GM21825 (cell line): ENCODE measurements around the gene SEC31A.
"Not testable (repeated sequence)": the region's sequence is repeated elsewhere in the genome, so short reads cannot be mapped to it uniquely, and the experiment has no call there.

Source experiments
- ATAC-seq: cut with Tn5 transposase; IDR thresholded peaks from one replicate; pipeline ENCODE4 v1.9.1; 2021; ENCODE audit warnings: mild to moderate bottlenecking, moderate library complexity; ENCODE audit not compliant: unreplicated experiment

Gene SEC31A, protein sequence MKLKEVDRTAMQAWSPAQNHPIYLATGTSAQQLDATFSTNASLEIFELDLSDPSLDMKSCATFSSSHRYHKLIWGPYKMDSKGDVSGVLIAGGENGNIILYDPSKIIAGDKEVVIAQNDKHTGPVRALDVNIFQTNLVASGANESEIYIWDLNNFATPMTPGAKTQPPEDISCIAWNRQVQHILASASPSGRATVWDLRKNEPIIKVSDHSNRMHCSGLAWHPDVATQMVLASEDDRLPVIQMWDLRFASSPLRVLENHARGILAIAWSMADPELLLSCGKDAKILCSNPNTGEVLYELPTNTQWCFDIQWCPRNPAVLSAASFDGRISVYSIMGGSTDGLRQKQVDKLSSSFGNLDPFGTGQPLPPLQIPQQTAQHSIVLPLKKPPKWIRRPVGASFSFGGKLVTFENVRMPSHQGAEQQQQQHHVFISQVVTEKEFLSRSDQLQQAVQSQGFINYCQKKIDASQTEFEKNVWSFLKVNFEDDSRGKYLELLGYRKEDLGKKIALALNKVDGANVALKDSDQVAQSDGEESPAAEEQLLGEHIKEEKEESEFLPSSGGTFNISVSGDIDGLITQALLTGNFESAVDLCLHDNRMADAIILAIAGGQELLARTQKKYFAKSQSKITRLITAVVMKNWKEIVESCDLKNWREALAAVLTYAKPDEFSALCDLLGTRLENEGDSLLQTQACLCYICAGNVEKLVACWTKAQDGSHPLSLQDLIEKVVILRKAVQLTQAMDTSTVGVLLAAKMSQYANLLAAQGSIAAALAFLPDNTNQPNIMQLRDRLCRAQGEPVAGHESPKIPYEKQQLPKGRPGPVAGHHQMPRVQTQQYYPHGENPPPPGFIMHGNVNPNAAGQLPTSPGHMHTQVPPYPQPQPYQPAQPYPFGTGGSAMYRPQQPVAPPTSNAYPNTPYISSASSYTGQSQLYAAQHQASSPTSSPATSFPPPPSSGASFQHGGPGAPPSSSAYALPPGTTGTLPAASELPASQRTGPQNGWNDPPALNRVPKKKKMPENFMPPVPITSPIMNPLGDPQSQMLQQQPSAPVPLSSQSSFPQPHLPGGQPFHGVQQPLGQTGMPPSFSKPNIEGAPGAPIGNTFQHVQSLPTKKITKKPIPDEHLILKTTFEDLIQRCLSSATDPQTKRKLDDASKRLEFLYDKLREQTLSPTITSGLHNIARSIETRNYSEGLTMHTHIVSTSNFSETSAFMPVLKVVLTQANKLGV

DNA sequence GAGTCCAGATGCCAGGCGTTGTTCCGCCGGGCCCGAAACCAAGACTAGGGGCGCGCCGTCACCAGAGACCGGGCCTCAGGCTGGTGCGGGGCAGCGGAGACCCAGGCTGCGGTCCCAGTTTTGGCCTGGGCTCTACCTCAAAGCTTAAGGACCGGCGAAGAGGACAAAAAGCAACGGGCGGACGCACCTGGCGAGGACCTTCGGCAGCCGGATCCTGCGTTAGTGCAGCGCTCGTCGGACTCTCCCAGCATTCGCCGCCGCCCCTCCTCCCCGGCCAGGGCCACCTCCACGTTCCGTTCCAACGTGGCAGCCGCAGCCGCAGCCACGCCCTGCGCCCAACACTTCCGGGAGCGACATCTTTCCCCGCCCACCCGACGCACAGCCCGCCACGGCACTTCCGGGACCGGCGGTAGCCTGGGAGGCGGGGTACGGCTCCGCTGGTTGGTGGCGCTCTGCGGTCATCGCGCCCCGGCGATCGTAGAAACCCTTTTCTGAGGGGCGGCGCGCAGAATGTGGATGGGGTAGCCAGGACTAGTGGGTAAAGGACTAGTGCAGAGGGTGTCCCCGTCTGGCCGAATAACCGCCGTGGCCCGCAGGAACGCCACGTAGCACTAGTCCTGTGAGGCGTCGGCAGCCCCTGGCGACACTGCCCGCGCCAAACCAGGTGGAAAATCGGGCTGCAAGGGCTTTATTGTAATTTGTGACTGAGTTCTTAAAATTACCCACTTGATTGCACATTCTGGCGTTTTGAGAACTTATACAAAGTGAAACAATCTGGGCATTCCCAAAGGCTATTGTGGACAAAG, at the start of gene SEC31A:
SEC31A (minus strand) TSS at position 253 of the 806 bp plus-strand sequence. CDS start 9,217 bp downstream, outside the sequence.
- ATAC-seq: peak; percentile 91

DNA sequence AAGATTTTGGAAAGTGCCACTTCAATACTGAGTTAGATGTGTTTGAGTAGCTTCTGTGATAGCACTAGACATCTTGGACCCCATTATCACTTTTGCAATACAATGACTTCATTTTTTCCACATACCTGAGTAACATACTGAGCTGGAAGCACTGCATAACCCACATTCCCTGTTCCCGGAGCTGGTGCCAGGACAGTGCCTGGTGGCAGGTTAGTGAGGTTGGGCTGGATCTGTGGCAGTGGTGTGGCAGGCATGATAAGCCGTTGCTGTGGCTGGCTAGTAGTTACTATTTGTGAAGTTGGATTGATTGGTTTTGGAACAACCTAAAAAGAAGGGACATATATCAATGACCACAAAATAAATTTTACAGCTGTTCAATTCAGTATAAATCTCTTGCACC, 48.5 kb upstream of the SEC31A start:
- no peak for ATAC-seq

DNA sequence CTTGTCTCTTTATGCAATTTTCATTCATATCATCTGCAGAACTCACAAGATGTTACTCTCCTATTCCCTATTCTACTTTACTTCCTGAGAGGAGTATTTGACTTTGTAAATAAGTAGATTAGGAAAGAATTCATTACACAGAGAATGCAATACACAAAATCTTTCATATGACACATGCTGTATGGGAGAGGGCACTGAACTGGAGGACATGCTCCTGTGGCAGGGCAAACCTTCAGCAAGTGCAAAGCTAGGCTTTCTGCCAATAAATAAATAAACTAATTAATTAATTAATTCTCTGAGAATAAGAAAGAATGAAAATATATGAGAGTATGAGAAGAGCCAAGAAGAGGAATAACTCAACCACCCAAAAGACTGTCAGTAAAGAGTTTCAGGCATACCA, 43.5 kb upstream of the SEC31A start:
- no peak for ATAC-seq

DNA sequence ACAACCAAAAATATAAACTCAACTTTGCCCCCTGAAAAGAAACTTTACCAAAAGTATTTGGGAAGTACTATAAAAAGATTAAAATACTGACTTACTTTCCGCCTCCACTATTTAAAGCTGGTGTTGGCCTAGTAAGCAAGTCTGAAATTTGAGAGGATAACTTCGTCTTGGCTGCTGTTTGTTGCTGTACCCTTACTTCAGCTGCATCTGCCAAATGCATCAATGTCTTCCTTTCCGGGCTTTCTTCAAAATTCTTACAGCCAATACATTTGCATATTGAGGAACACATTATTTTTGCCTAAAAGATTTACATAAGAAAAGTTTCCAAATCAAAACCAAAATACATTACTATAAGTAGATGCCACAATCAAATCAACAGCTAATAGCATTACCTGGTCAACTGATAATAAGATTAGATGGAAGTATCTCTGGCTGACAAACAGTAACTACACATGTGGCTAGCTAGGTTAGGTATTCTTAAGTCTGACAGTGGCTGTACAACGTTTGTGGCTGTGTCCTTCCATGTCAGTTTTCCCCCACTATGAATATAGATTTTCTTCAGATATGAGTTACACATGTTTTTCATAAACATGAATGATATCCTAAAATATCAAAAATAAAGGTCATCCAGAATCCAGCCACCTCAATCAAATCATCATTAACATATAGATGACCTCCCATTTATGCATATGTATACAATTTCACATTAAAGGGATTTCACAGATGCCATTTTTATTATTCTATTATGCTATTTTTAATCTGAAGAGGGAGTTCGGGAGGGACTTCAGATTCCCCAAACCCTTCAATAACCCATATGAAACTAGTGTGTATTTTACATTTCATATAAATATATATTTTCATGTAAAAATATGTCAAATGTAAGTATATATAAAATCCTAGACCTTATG, 40.1 kb upstream of the SEC31A start:
- ATAC-seq: no peak

DNA sequence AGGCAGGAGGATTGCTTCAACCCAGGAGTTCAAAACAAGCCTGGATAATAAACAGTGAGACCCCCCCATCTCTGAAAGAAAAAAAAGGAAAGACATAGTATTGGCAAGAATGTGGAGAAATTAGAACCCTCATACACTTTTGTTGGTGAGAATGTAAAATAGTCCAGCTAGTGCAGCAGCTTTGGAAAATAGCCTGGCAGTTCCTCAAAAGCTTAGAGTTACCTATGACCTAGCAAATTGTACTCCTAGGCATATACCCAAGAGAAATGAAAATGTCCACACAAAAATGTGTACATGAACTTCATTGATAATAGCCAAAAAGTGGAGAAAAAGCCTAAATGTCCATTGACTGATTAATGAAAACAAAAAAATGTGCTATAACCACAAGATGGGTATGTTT, 30.8 kb upstream of the SEC31A start:
- no peak for ATAC-seq

DNA sequence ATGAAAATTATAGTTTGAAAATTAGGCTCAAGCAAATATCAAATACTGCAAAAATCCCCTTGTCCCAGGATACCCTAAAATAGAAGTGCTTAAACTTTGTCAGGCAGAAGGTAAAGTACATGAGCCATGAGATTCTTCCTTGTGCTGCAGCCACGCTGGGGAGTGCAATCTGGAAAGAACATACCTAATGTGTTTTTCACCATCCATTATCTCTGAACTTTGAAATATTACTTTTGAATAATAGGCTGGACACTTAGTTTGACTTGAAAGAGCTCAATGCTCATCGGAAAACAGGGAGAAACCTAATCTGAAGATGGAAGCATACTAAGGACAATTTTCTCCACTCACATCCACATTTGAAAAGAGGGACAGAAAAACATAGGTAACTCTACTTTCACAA, 28.4 kb upstream of the SEC31A start:
- ATAC-seq: no peak

DNA sequence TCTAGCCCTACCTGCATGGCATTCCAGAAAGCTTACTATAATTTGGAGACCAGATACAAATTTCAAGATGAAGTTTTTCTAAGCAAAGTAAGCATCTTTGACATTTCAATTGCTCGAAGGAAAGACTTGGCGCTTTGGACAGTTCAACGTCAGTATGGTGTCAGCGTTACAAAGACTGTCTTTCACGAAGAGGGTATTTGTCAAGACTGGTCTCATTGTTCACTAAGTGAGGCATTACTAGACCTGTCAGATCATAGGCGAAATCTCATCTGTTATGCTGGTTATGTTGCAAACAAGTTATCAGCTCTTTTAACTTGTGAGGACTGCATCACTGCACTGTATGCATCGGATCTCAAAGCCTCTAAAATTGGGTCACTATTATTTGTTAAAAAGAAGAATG, 27.1 kb upstream of the SEC31A start:
- no peak for ATAC-seq

DNA sequence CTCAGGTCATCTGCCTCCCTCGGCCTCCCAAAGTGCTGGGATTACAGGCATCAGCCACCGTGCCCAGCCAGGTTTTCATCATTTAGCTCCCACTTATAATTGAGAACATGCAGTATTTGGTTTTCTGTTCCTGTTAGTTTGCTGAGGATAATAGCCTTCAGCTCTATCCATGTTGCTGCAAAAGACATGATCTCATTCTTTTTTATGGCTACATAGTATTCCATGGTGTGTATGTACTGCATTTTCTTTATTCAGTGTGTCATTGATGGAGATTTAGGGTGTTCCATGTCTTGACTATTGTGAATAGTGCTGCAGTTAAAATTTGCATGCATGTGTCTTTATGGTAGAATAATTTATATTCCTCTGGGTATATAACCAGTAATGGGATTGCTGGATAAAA, 23.0 kb upstream of the SEC31A start:
- ATAC-seq: not testable (repeated sequence)

DNA sequence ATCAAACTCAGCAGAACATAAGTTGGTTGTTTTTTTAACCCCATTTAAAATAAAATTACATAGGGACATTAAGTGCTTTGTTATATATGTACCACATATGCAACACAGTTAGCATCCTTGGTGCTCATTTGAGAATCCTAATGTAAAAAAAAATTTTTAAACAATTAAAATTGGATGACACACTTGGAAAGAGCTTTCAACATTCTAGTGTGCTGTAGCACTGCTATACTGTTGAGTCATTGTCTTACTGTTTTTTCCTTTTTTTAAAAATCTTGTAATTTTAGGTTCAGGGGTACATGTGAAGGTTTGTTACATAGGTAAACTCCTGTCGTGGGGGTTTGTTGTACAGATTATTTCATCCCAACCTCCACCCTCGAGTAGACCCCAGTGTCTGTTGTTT, 22.4 kb upstream of the SEC31A start:
- no peak for ATAC-seq

DNA sequence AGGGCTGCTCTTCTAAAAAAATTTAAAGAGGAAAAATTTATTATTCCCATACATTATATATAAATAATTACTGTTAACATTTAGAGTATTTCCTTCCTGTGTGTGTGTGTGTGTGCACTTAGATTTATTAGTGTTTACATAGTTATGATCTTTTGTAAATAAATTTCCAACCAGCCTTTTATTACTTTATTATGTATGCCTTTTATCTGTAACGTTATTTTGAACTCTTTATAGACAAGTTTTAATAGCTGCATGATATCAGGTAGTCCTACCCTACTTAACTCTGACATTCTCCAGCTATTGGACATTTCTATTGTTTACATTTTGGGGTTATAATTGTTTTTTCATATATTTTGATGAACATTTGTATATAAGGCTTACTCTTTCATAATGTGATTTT, 18.4 kb upstream of the SEC31A start:
- no peak for ATAC-seq

DNA sequence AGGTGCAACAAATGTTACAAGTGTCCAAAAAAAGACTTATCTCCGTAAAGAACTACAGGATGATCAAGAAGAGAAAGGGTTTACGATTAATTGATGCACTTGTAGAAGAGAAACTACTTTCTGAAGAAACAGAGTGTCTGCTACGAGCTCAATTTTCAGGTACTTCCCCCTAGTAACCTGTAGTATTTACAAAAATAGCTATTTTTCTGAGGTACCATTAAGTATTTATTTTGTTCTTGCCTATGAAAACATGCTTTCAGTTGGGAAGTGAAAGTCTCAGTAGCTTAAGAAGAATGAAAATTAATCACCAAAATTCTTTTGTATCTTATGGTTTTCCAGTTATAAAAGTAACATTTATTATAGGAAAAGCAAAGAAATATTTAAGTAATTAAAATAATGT, 15.5 kb upstream of the SEC31A start:
- peak; percentile 45 for ATAC-seq

DNA sequence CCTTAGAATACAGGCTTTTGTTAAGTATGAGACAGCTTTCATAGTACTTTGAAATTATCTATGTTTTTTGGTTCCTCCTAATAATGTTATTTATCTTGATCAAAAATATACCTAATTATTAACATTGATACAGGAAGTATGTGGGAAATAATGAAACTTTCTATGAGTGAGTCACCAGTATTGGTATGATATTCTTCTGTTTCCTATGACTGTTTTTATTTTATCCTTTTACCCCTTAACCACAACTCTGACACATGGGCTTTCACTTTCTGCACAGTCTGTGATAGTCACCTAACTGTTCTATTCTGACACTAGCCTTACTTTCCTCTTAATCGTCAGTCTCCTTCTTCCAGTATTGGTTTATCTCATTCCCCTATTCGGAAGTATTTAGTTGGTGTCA, 14.3 kb upstream of the SEC31A start:
- peak; percentile 55 for ATAC-seq

DNA sequence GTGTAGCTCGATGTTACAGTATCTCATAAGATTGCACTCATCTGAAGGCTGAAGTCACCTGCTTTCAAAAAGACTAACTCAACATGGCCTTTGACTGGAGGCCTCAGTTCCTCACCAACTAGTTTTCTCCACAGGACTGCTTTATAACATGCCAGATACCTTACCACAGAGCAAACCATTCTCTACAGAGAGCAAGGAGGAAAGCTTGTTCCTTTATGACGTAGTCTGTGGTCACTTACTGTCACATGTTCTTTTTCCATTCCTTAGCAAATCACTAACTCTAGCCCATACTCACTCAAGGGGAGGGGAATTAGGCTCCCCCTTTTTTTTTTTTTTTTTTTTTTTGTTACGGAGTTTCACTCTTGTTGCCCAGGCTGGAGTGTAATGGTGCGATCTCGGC, 12.8 kb upstream of the SEC31A start:
- no peak for ATAC-seq

DNA sequence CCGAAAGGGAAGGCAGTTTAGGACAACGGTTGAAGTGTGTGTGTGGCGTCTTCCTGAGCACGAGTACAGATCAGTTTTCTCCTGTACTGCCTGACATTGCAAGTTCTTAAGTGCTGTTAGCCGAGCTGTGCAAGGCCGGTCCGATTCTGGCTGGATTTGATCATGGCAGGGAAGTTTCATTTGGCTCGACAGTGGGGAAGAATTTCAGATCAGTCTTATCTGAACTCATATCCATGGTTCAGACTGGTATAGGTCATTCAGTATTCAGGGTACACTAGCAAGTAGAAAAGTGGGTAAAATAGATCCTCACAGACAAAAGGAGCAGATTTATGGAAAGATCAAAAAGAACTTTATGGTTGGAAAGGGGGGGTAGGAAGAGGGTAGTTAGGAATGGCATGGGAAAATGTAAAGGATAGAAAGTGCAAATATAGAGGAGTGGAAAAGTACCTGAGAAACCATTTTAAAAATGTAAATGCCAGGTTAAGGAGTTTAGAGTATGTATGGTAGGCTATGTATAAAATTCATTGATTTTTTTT, 10.3 kb upstream of the SEC31A start:
- ATAC-seq: no peak

DNA sequence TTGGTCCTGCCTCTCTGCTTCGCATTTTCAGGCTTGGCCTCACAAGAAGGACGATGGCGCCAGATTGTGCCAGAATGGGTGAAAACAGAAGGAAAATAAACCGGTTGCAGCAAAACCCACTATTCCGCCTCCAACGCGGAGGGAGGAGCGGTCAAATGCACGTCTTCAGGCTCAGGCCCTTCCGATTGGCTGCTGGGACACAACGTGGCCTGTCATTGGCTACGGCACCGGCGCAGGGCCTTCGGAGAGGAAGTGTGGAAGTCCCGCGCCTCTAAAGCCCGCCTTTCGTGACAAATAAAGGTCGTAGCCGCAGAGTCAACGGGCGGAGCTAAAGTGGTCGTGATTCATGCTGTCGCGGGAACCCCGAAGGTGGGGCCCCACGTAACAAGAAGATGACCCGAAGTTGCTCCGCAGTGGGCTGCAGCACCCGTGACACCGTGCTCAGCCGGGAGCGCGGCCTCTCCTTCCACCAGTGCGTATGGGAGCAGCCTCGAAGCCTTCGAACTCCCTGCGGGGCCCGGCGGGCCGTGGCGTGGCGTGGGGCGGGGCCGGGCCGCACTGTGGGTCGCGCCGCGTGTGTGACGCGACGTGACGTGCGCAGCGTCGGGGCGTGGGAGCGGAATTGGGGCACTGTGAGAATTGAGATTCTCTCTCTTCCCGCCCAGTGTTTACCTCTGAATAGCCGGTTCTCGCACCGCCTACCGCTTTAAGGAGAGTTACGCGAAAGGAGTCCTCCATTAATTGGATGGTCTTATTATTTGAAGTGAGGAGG, 9.6 kb upstream of the SEC31A start, which contains the start of gene THAP9:
THAP9 (plus strand) TSS at position 325 of the 772 bp plus-strand sequence; CDS start at position 393, 68 bp downstream.
- ATAC-seq: peak; percentile 87

DNA sequence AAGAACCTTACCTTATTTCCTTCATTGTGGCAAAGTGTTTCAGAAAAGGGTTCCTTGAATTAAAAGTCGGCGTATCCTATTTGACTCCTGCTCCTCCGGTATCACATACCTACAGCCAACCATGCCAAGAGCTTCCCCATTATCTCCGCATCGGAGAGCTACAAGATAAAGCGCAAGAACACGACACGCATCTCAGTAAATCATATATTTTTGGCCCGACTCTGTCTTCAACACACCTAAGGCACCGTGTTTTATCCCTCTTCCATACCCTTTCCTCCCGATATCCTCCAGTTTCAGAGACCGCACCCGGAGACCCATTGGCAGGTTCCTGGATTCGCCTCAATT, 9.1 kb upstream of the SEC31A start:
- ATAC-seq: peak; percentile 8

DNA sequence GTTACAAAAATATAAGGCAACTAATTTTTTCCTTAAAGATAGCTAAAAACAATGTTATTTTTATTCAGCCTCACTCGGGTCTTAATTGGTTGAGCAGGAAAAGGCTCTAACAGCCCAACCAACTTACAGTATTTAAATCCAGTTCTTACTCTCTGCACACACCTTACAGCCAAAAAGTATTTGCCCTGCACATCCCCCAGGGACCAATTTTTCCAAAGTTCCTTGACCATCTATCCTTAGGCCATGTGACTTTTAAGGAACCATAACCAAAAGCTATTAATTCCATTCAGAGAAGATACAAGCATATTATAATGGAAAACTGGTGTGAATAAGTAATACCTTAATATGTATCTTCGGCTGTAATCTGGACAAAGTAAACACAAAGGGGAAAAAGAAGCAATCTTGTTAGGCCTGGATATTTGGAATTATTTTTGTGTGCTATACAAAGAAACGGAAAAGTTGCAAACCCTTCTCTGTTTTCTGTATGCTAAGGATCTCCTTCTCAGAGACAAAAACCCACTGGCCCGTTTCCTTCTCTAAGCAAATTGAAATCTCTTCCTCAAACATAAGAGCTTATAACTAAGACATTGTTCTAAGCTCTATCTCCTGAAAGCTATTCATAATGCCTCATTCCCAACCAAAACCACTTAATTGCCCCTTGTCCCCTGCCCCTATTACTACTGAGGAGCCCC, 8.6 kb upstream of the SEC31A start:
- no peak for ATAC-seq
